Fibroblast of skin of scalp (primary cell): ENCODE measurements around the gene VWA3B.
"Not testable (repeated sequence)": the region's sequence is repeated elsewhere in the genome, so short reads cannot be mapped to it uniquely, and the experiment has no call there.

Experiments used
- DNase-seq: peaks from one replicate; pipeline ENCODE4 v3.0.0-alpha.2; 2013

VWA3B gene

GRCh38 chr2:98299211-98299905 lies 212.4 kb downstream of the VWA3B start:
- DNase-seq: no peak

GRCh38 chr2:98300141-98300874 lies 213.3 kb downstream of the VWA3B start:
- no peak for DNase-seq

- DNase-seq: no peak
These were observed 214.5 kb downstream of the VWA3B start for GRCh38 chr2:98301469-98301868.

- not testable (repeated sequence) for DNase-seq
These were observed 220.2 kb downstream of the VWA3B start for GRCh38 chr2:98307131-98307696.

DNA sequence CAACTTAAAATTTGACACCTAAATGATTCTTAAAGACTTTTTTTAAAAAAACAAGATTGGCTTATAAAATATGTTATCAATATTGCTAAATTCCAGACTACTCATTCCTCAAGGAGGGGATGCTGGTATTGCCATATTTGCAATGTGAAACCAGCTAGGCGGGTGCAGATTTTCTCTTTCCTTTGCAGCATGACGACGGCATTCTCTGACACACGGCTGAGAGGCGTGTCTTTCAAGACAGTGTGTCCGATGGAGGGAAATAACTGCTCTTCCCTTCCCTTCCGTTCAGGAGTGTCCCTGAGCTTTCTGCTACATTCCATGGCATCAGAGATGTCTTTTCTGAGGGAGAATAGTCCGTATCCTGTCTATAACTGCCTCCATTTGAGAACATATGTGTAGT lies 221.1 kb downstream of the VWA3B start:
- DNase-seq: peak; percentile 33

- no peak for DNase-seq
These were observed 221.6 kb downstream of the VWA3B start for GRCh38 chr2:98308532-98308931.

GRCh38 chr2:98309580-98309979 lies 222.6 kb downstream of the VWA3B start:
- DNase-seq: no peak

DNA sequence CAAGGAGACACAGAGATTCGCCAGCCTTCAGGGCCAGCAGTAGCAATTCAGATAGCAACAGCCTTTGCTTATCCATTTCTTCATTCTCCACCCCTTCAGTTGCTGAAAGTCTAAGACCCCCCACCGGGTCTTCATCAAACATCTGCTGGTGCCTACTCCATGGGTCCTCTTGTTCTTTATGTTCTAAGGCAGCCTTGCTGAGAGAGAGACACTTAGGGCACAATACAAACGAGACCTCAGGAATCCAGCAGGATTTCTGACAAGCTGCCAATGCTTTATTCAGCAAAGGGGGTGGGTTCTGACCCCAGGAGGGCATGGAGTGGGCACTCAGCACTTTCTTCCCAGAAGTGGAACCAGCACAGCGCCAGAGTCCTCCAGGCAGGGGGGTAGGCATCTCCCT lies 223.0 kb downstream of the VWA3B start:
- DNase-seq: no peak

DNA sequence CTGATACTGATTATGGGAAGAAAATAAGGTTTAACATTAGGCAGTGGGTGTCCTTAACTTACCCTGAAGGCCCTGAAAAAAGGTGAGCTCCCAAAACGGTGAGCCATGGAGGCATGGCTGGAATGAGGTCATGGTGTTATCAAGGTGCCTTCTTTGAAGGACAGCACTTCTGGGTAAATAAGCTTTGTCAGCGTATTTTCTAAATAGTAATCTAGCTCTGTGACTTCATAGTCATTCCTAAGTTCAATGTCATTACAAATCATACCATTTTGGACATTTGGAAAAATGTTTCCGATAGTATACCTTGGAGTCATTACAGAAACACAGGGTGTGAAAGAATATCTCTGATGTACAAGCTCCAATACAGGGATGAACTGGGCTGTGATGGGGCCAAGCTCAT lies 224.1 kb downstream of the VWA3B start:
- DNase-seq: no peak

DNA sequence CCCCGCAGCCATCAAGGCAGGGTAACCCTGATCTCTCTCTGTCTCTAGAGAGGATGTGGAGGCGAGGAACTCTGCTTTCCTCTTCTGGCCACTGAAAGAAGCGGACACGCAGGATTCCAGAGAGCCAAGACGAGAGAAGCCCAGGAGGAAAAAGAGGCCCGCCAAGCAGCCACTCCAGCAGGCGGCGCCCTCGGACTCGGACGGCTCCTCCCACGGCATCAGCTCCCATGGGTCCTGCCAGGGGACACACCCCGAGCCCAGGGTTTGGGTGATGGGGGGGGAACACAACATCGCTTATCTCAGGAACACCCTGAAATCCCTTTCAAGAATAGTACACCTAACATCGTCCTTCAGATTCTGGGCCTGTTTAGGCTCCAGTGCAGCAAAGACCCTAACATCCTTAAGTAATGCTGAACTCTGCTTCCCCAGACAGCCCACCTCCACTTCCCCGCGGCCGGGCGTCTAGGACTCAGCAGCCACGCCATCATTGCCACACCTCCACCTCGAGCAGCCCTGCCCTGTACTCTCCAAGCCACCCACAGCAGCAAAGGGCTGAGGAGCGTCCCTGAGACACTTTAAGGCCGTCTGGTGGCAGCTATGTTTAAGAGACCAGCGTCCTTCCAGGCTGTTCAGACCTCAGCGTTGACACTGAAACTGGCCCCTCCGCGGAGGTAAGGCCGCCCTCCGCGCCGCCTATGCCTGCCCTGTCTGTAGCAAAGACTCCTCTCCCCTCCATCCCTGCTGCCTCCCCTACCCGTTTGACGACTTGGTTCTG lies 225.0 kb downstream of the VWA3B start:
- no peak for DNase-seq

GRCh38 chr2:98313492-98314250 lies 226.7 kb downstream of the VWA3B start:
- DNase-seq: no peak

DNA sequence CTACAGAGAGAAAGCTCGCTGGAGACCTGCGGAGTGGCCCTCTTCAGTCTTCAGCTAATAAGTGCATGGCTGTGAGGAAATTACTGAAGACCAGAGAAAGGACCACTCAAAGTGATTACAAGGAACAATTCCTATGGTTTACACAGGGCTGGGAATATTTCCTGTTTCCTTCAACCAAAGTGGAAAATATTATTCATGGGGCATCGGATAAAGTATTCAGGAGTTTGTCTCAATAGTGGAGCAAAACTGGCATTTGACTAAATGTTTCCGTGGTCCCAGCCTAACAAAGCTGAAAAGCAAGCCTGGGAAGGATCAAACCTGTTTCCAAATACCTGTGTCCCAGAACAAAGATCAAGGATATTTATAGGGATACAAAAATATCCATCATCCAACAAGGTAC lies 227.3 kb downstream of the VWA3B start:
- no peak for DNase-seq

DNA sequence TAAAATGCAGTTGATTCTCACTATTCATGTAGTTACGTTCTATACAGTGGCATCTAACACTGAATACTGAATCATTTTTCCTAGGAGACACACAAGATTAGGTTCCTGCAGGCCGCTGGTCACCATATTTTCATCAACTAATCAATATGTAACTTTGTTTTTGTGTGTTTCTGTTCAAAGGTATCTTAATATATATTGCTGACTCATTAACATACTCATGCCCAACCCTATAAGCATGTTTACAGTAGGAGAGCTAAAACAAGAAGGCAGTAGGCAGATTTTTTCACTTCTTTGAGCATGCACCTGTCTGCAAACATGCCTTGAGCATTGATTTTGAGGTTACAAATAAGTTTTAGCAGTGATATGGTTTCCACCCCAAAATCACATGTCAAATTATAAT lies 229.0 kb downstream of the VWA3B start:
- no peak for DNase-seq

- no peak for DNase-seq
These were observed 230.2 kb downstream of the VWA3B start for GRCh38 chr2:98317214-98317613.

DNA sequence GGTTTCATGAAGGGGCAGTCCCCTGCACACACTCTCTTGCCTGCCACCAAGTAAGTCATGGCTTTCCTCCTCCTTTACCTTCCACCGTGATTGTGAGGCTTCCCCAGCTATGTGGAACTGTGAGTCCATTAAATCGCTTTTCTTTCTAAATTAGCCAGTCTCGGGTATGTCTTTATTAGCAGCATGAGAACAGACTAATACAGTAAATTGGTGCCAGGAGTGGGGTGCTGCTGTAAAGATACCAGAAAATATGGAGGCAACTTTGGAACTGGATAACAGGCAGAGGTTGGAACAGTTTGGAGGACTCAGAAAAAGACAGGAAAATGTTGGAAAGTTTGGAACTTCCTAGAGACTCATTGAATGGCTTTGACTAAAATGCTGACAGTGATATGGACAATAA lies 233.2 kb downstream of the VWA3B start:
- DNase-seq: not testable (repeated sequence)

DNA sequence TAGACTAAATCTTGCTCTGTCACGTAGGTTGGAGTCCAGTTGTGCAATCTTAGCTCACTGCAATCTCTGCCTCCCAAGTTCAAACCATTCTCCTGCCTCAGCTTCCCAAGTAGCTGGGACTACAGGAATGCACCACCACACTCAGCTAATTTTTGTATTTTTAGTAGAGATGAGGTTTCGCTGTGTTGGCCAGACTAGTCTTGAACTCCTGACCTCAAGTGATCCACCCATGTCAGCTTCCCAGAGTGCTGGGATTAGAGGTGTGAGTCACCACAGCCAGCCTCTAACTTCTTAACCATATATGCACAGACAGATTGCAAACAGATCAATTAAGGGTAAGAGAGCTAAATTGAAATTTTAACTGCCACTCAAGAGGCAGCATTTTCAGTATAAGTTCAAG lies 237.2 kb downstream of the VWA3B start:
- peak; percentile 36 for DNase-seq

- DNase-seq: no peak
These were observed 240.8 kb downstream of the VWA3B start for GRCh38 chr2:98327776-98328175.

- no peak for DNase-seq
These were observed 242.6 kb downstream of the VWA3B start for GRCh38 chr2:98329549-98329948.

GRCh38 chr2:98332989-98333388 lies 246.0 kb downstream of the VWA3B start:
- DNase-seq: no peak

DNA sequence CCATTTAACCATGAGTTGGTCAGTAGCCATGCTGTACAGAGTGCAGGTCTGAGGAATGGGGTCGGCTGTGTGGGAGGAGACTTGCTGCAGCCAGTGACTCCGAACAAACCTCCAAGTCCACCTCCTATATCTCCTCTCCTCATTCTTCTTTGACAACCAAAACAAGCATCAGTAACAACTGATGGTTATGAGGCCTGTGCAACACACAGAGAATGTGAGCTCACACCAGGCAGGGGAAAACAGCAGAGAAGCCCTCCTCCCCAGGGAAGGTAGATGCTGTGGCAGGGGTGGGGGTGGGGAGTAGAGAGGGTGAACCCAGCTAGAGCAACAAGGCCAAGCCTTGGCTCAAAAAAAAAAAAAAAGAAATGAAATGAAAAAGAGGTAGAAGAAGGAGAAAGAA lies 247.0 kb downstream of the VWA3B start:
- peak; percentile 48 for DNase-seq

- DNase-seq: peak; percentile 94
These were observed 247.6 kb downstream of the VWA3B start for GRCh38 chr2:98334439-98335078.

DNA sequence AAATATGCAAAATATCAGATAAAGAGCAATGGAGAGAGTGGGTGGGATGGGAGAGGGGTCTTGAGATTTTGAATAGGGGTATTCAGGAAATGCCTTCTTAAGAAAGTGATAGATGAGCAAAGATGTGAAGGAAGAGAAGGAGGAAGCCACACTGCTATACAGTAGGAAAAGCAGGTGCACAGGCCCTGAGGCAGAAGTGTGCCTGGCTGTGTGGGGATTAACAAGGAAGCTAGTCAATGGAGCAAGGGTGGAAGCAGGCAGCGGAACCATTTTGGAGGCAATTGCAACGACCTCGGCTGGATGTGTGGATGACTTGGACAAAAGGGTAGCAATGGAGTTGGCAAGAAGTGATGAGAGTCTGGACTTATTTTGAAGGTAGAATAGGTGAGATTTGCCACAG lies 248.3 kb downstream of the VWA3B start:
- DNase-seq: no peak
